Astrocyte (in vitro differentiated cells and primary cell): ENCODE results near the gene TIAM2. TPM values are rescaled to one million over a fixed set of nuclear protein-coding genes. Genes with fewer than 3 reads are reported as not detected.

Source experiments
- DNase-seq: peaks from one replicate; pipeline ENCODE4 v3.0.0-alpha.2; 2010; ENCODE audit warnings: low read depth
- FAIRE-seq: peaks from 2 replicates; lab custom pipeline; 2011; peaks lifted over from hg19 to GRCh38; lab: Jason Lieb, UNC
- H2AFZ ChIP-seq: 2 replicates; pipeline ENCODE4 v1.6.0; 2012; ENCODE audit warnings: low read depth, low read length, inconsistent platforms
- H3K27ac ChIP-seq: 2 replicates; pipeline ENCODE4 v1.5.1; 2011; ENCODE audit warnings: low read depth, low read length, inconsistent platforms
- H3K27me3 ChIP-seq: 2 replicates; pipeline ENCODE4 v1.6.0; 2011; ENCODE audit warnings: low read length, inconsistent platforms; ENCODE audit not compliant: insufficient read depth
- H3K36me3 ChIP-seq: 2 replicates; pipeline ENCODE4 v1.5.1; 2011; ENCODE audit warnings: low read length, inconsistent platforms; ENCODE audit not compliant: insufficient read depth
- H3K4me1 ChIP-seq: 2 replicates; pipeline ENCODE4 v1.5.1; 2011; ENCODE audit warnings: low read length, inconsistent platforms; ENCODE audit not compliant: insufficient read depth
- H3K4me2 ChIP-seq: 2 replicates; pipeline ENCODE4 v1.6.0; 2012; ENCODE audit warnings: low read length, inconsistent platforms
- H3K4me3 ChIP-seq: 2 replicates; pipeline ENCODE4 v1.5.1; 2011; ENCODE audit warnings: low read depth, mild to moderate bottlenecking, low read length, inconsistent platforms; ENCODE audit not compliant: insufficient read depth
- H3K79me2 ChIP-seq: 2 replicates; pipeline ENCODE4 v1.6.0; 2012; ENCODE audit warnings: mild to moderate bottlenecking, low read length, inconsistent platforms; ENCODE audit not compliant: insufficient read depth
- H3K9ac ChIP-seq: 2 replicates; pipeline ENCODE4 v1.6.0; 2012; ENCODE audit warnings: mild to moderate bottlenecking, low read length, inconsistent platforms
- H3K9me3 ChIP-seq: 2 replicates; pipeline ENCODE4 v1.5.1; 2012; ENCODE audit warnings: low read depth, mild to moderate bottlenecking, low read length, inconsistent platforms; ENCODE audit not compliant: insufficient read depth
- H4K20me1 ChIP-seq: 2 replicates; pipeline ENCODE4 v1.6.0; 2012; ENCODE audit warnings: low read length, inconsistent platforms; ENCODE audit not compliant: insufficient read depth
- H3K27ac Mint-ChIP-seq: one replicate; pipeline ENCODE4 v1.8.0; 2021; ENCODE audit warnings: mild to moderate bottlenecking, mixed read lengths; ENCODE audit not compliant: unreplicated experiment
- H3K27me3 Mint-ChIP-seq: one replicate; pipeline ENCODE4 v1.8.0; 2021; ENCODE audit warnings: low read depth, mixed read lengths; ENCODE audit not compliant: unreplicated experiment
- H3K36me3 Mint-ChIP-seq: one replicate; pipeline ENCODE4 v1.8.0; 2021; ENCODE audit warnings: low read depth, mixed read lengths; ENCODE audit not compliant: unreplicated experiment
- H3K4me1 Mint-ChIP-seq: one replicate; pipeline ENCODE4 v1.8.0; 2021; ENCODE audit warnings: low read depth, mixed read lengths; ENCODE audit not compliant: unreplicated experiment
- H3K4me3 Mint-ChIP-seq: one replicate; pipeline ENCODE4 v1.8.0; 2021; ENCODE audit warnings: mild to moderate bottlenecking, moderate library complexity, mixed read lengths; ENCODE audit not compliant: unreplicated experiment
- H3K9me3 Mint-ChIP-seq: one replicate; pipeline ENCODE4 v1.8.0; 2021; ENCODE audit warnings: mild to moderate bottlenecking, mixed read lengths; ENCODE audit not compliant: unreplicated experiment
- EZH2 ChIP-seq: IDR thresholded peaks from 2 replicates; pipeline ENCODE4 v1.6.1; 2012; ENCODE audit warnings: mild to moderate bottlenecking, low read length, inconsistent platforms; ENCODE audit not compliant: insufficient read depth
- total RNA-seq: library from RNA; stranded (reverse); gene quantifications from 2 replicates; pipeline ENCODE4 v1.2.1, GENCODE V29; 2021
- TF ChIP-seq, protein P1 (sequence below): IDR thresholded peaks from 2 replicates; pipeline ENCODE4 v1.5.1; 2011; ENCODE audit warnings: low read depth, mild to moderate bottlenecking, inconsistent platforms, low read length, moderate library complexity; ENCODE audit not compliant: insufficient read depth

TIAM2 gene
- total RNA-seq, 1 donor from 2014 or later = 23.6 TPM

DNA sequence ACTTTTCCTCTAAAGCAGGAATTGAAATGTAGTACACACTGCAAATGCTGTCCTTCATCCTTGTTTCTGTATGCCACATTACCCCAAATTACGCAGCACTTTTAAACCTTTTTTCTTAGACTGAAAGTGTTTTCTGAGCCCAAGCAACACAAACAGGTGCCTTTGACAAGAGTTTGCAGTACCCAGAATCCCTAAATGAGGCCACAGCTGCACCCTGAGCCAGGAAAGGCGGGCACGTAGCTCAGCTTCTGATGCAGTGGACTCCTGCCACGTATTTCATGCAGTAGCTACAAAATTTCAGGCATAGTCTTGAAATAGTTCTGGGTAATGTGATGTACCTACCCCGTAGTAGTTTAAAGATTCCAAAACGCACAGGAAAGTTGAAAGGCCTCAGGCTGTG is 237.7 kb downstream of the TIAM2 start:
- DNase-seq (no peak), FAIRE-seq (no peak)
- Mint-ChIP-seq H3K27ac (no peak overlapping the region), H3K9me3 (peaks cover 2% of the 10 kb centered on the region), H3K4me3 (no peak overlapping the region), H3K27me3 (no peaks in the 10 kb centered on the region), H3K36me3 (peaks cover 30% of the 10 kb centered on the region), H3K4me1 (peaks cover 2% of the 10 kb centered on the region)
- H3K27ac ChIP-seq = no peak overlapping the region
- H3K27me3 ChIP-seq = no peaks in the 10 kb centered on the region
- no peak overlapping the region for H3K4me3 ChIP-seq
- no peak overlapping the region for H3K9ac ChIP-seq
- no peaks in the 10 kb centered on the region for H3K36me3 ChIP-seq
- H3K4me2 ChIP-seq = no peak overlapping the region
- TF ChIP-seq, protein P1, sequence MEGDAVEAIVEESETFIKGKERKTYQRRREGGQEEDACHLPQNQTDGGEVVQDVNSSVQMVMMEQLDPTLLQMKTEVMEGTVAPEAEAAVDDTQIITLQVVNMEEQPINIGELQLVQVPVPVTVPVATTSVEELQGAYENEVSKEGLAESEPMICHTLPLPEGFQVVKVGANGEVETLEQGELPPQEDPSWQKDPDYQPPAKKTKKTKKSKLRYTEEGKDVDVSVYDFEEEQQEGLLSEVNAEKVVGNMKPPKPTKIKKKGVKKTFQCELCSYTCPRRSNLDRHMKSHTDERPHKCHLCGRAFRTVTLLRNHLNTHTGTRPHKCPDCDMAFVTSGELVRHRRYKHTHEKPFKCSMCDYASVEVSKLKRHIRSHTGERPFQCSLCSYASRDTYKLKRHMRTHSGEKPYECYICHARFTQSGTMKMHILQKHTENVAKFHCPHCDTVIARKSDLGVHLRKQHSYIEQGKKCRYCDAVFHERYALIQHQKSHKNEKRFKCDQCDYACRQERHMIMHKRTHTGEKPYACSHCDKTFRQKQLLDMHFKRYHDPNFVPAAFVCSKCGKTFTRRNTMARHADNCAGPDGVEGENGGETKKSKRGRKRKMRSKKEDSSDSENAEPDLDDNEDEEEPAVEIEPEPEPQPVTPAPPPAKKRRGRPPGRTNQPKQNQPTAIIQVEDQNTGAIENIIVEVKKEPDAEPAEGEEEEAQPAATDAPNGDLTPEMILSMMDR = no peak
- no peak for TF ChIP-seq EZH2
- H3K79me2 ChIP-seq = no peaks in the 10 kb centered on the region
- no peaks in the 10 kb centered on the region for H4K20me1 ChIP-seq
- H3K4me1 ChIP-seq = no peaks in the 10 kb centered on the region
- H2AFZ ChIP-seq = no peak overlapping the region
- peaks cover 3% of the 10 kb centered on the region for H3K9me3 ChIP-seq

DNA sequence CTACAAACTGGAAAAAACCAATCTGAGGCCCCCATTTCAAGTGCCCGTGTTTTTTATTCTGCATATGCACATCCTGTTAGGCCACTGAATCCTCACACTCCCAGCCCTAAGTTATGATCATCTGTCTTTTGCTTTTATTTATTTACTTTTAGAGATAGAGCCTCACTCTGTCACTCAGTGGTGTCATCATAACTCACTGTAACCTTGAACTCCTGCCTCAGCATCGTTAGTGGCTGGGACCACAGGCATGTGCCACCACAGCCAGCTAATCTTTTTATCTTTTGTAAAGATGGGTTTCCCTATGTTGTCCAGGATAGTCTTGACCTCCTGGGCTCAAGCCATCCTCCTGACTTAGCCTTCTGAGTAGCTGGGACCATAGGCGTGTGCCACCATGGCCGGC is 239.1 kb downstream of the TIAM2 start:
- FAIRE-seq = no peak
- no peaks in the 10 kb centered on the region for H3K27me3 Mint-ChIP-seq

DNA sequence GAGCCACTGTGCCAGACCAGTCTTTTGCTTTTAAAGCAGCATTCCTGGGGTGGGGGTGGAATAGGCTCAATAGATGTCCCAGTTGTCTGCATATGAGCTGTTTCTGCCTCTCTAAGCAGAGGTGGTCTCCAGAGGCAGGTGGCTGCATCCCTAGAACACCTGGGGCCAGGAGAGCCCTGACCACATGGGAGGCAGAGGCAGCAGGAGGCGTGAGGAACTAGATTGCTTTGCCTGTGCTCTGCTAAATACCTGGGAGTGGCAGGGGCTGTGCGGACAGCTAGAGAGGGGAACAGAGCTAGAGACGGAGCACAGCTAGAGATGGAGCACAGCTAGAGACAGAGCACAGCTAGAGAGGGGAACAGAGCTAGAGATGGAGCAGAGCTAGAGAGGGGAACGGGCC is 239.6 kb downstream of the TIAM2 start:
- no peaks in the 10 kb centered on the region for H3K79me2 ChIP-seq
- Mint-ChIP-seq H3K27ac (no peak overlapping the region), H3K4me1 (peaks cover 2% of the 10 kb centered on the region), H3K36me3 (peaks cover 40% of the 10 kb centered on the region), H3K27me3 (no peaks in the 10 kb centered on the region), H3K9me3 (peaks cover 15% of the 10 kb centered on the region), H3K4me3 (no peak overlapping the region)
- TF ChIP-seq, protein P1 = no peak
- no peak for TF ChIP-seq EZH2
- FAIRE-seq (no peak), DNase-seq (no peak)
- no peaks in the 10 kb centered on the region for H3K27me3 ChIP-seq
- peak overlapping the region; percentile 19 for H2AFZ ChIP-seq
- peaks cover 3% of the 10 kb centered on the region for H3K9me3 ChIP-seq
- no peak overlapping the region for H3K27ac ChIP-seq
- no peak overlapping the region for H3K4me3 ChIP-seq
- no peak overlapping the region for H3K9ac ChIP-seq
- no peaks in the 10 kb centered on the region for H4K20me1 ChIP-seq
- H3K36me3 ChIP-seq = no peaks in the 10 kb centered on the region
- H3K4me1 ChIP-seq = no peaks in the 10 kb centered on the region
- no peak overlapping the region for H3K4me2 ChIP-seq

More for the DNA sequence above, 239.1 kb downstream of the TIAM2 start:
- Histone ChIP-seq H3K9me3 (peaks cover 3% of the 10 kb centered on the region), H3K4me1 (no peaks in the 10 kb centered on the region), H3K4me3 (no peak overlapping the region), H3K79me2 (no peaks in the 10 kb centered on the region), H3K4me2 (no peak overlapping the region), H3K9ac (no peak overlapping the region), H2AFZ (no peak overlapping the region), H3K36me3 (no peaks in the 10 kb centered on the region), H4K20me1 (no peaks in the 10 kb centered on the region), H3K27me3 (no peaks in the 10 kb centered on the region), H3K27ac (no peak overlapping the region)
- Mint-ChIP-seq H3K36me3 (peaks cover 38% of the 10 kb centered on the region), H3K9me3 (peaks cover 11% of the 10 kb centered on the region), H3K4me3 (no peak overlapping the region), H3K27ac (no peak overlapping the region), H3K4me1 (peaks cover 2% of the 10 kb centered on the region)
- no peak for TF ChIP-seq EZH2
- TF ChIP-seq, protein P1 = no peak
- no peak for DNase-seq
